ENCODE results near the gene BTK. TPM values are rescaled to one million over a fixed set of nuclear protein-coding genes. Genes with fewer than 3 reads are reported as not detected.
"Not testable (repeated sequence)": the region's sequence is repeated elsewhere in the genome, so short reads cannot be mapped to it uniquely, and the experiment has no call there.

BTK gene
- total RNA-seq, 1 donor from 2014 or later = 8.2 TPM

- DNase-seq (ENCODE audit: low spot score) = no peak
Measured at GRCh38 chrX:101337776-101338271, 48.2 kb downstream of the BTK start.

- not testable (repeated sequence) for DNase-seq (ENCODE audit: low spot score)
Measured at GRCh38 chrX:101334310-101334709, 51.7 kb downstream of the BTK start.

- not testable (repeated sequence) for DNase-seq (ENCODE audit: low spot score)
Measured at GRCh38 chrX:101326600-101326999, 59.4 kb downstream of the BTK start.

GRCh38 chrX:101303790-101304189 lies 82.2 kb downstream of the BTK start:
- no peak for DNase-seq (ENCODE audit: low spot score)

Other genes with a start within 250 kb of the BTK start
- 0.29 TPM for gene DRP2, start 166.4 kb downstream of the BTK start, total RNA-seq
- gene TAF7L, start 94.9 kb downstream of the BTK start, total RNA-seq = not detected
- gene TIMM8A, start 37.4 kb downstream of the BTK start, total RNA-seq = 6.6 TPM
- 124 TPM for gene RPL36A, start 4.8 kb upstream of the BTK start, total RNA-seq
- gene GLA, start 21.7 kb upstream of the BTK start, total RNA-seq = 29.2 TPM
- 62.1 TPM for gene HNRNPH2, start 22.0 kb upstream of the BTK start, total RNA-seq
- 12.7 TPM for gene ARMCX4, start 99.3 kb upstream of the BTK start, total RNA-seq
- 33.0 TPM for gene ARMCX1, start 164.4 kb upstream of the BTK start, total RNA-seq
- 39.1 TPM for gene ARMCX6, start 231.8 kb upstream of the BTK start, total RNA-seq
- 71.3 TPM for gene ARMCX3, start 237.0 kb upstream of the BTK start, total RNA-seq

Measured in mucosa of gallbladder (tissue), 1 donor.